ENCODE results near the gene PNRC1.

- no peak for TF ChIP-seq CTCF (IDR thresholded peaks at IDR 0.05; ENCODE audit: insufficient read depth, low read length)
- TF ChIP-seq POLR2AphosphoS5 (IDR thresholded peaks at IDR 0.05; ENCODE audit: low read depth): no peak
- TF ChIP-seq GABPA (IDR thresholded peaks at IDR 0.05; ENCODE audit: low read depth): no peak
Measured at GRCh38 chr6:89045011-89045387, 35.6 kb upstream of the PNRC1 start.

Data from HL-60 (cell line).